Ishikawa (cell line): ENCODE results near the gene NPHP4.

ENCODE experiments used
- CEBPB ChIP-seq: IDR thresholded peaks from 2 replicates; pipeline ENCODE4 v1.6.1; 2012
- CREB1 ChIP-seq: IDR thresholded peaks from 2 replicates; pipeline ENCODE4 v1.6.1; 2012; ENCODE audit warnings: low read depth
- TEAD4 ChIP-seq: IDR thresholded peaks from 2 replicates; pipeline ENCODE4 v1.6.1; 2012
- TF ChIP-seq, protein P1 (sequence below): IDR thresholded peaks from 2 replicates; pipeline ENCODE4 v1.6.1; 2012

DNA sequence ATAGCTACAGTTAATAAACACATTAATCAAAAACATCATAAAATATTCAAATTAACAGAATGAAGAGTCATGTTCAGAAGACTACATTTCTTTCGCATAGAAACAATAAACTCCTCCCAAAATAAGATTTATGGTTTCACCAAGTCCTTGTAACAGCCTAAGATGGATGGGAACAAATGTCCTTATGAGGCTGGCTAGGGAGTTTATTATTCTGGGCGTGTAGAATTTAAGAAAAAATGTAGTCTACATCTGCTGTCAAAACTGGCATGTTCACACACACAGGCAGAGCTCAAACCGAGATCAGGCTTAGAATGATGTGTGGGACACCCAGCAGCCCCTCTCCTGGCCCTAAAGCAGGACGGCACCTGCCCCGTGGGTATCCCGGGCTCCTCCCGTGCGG is 101.1 kb downstream of the NPHP4 start:
- TF ChIP-seq, protein P1, sequence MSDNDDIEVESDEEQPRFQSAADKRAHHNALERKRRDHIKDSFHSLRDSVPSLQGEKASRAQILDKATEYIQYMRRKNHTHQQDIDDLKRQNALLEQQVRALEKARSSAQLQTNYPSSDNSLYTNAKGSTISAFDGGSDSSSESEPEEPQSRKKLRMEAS, result no peak
- no peak for TF ChIP-seq CREB1
- no peak for TF ChIP-seq CEBPB
- TF ChIP-seq TEAD4, result no peak
